Measurements from ENCODE around the gene SDC4.

- TF ChIP-seq CTCF (IDR thresholded peaks at IDR 0.05): no peak
- no peak for TF ChIP-seq POLR2AphosphoS5 (IDR thresholded peaks at IDR 0.05; ENCODE audit: insufficient read depth in 1 of 2, low read depth in 1 of 2)
Measured at GRCh38 chr20:45346851-45347250, 1.4 kb downstream of the SDC4 start.

Data from vagina (tissue), 2 donors.